Stimulated activated CD4-positive, alpha-beta T cell treated with anti-CD3 and anti-CD28 coated beads, TNF-alpha, amount 100 ng/mL, for 1 hour (primary cell): Measurements from ENCODE around the gene ATRAID.
A peak's percentile ranks its signal among the peaks of the same experiment; 100 is the strongest.
"Not testable (repeated sequence)": the region's sequence is repeated elsewhere in the genome, so short reads cannot be mapped to it uniquely, and the experiment has no call there.

Experiments
- DNase-seq, 3 donors: peaks; one replicate each; pipeline ENCODE4 v3.0.0-alpha.2; 2020; ENCODE audit warnings: low read depth in 3 of 3, low spot score in 1 of 3

ATRAID gene

GRCh38 chr2:27211943-27212625 lies at the start of gene ATRAID, which contains the start of gene SLC5A6:
TSS of gene ATRAID (plus strand) at chr2:27212041. CDS start at chr2:27212369, 328 bp downstream.
TSS of gene SLC5A6 (minus strand) at chr2:27212268. CDS start at chr2:27207650, 4,618 bp downstream.
- DNase-seq, result peak; percentile 63 to 80 (median 73)

- DNase-seq, result no peak
These were observed 49.4 kb upstream of the ATRAID start for GRCh38 chr2:27162151-27163121.

GRCh38 chr2:27164960-27165763 lies 46.7 kb upstream of the ATRAID start:
- no peak for DNase-seq

- no peak for DNase-seq
These were observed 41.1 kb upstream of the ATRAID start for GRCh38 chr2:27170581-27171337.

- DNase-seq, result no peak
These were observed 40.4 kb upstream of the ATRAID start for GRCh38 chr2:27171351-27171848.

- no peak for DNase-seq
These were observed 37.2 kb upstream of the ATRAID start for GRCh38 chr2:27174638-27175037.

- no peak for DNase-seq
These were observed 36.5 kb upstream of the ATRAID start for GRCh38 chr2:27175330-27175729.

- not testable (repeated sequence) for DNase-seq
These were observed 36.1 kb upstream of the ATRAID start for GRCh38 chr2:27175781-27176180.

- no peak for DNase-seq
These were observed 34.1 kb upstream of the ATRAID start for GRCh38 chr2:27177441-27178351.

GRCh38 chr2:27178469-27178868 lies 33.4 kb upstream of the ATRAID start:
- DNase-seq, result no peak

GRCh38 chr2:27179344-27180000 lies 32.4 kb upstream of the ATRAID start:
- no peak for DNase-seq

- no peak for DNase-seq
These were observed 29.5 kb upstream of the ATRAID start for GRCh38 chr2:27182346-27182745.

- no peak for DNase-seq
These were observed 27.7 kb upstream of the ATRAID start for GRCh38 chr2:27184115-27184514.

- no peak for DNase-seq
These were observed 26.4 kb upstream of the ATRAID start for GRCh38 chr2:27185331-27186026.

- no peak for DNase-seq
These were observed 25.1 kb upstream of the ATRAID start for GRCh38 chr2:27186613-27187345.

GRCh38 chr2:27189989-27190388 lies 21.9 kb upstream of the ATRAID start:
- no peak for DNase-seq

GRCh38 chr2:27191070-27191829 lies 20.6 kb upstream of the ATRAID start:
- DNase-seq, result peak in 1 of 3 donors; percentile 9
